HG02943 (cell line): ENCODE measurements around the gene SYNE4.
"Not testable (repeated sequence)": the region's sequence is repeated elsewhere in the genome, so short reads cannot be mapped to it uniquely, and the experiment has no call there.

Experiments used
- ATAC-seq: cut with Tn5 transposase; IDR thresholded peaks from one replicate; pipeline ENCODE4 v1.9.1; 2021; ENCODE audit warnings: mild to moderate bottlenecking, low read depth, moderate library complexity; ENCODE audit not compliant: unreplicated experiment

Gene SYNE4

DNA sequence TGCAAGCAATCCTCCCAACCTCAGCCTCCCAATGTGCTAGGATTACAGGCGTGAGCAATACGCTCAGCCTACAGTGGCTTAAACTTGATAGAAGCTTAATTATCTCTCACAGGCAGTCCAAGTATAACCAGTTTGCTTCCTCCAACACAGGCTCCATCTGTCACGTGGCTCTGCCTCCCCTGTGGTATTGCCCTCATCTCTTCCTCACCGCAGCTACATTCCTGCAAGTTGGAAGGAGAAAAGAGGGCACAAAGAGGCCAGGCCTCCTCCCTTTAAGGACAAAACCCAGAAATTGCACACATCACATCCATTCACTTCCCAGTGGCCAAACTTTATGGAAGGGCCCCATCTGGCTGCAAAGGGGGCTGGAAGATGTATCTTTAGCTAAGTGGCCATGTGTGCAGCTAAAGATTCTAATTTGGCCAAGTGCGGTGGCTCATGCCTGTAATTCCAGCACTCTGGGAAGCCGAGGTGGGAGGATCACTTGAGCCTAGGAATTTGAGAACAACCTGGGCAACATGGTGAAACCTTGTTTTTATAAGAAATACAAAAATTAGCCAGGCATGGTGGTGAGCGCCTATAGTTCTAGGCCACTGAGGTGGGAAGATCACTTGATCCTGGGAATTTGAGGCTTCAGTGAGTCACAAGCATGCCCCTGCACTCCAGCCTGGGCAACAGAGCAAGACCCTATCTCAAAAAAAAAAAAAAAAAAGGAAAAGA lies 16.7 kb downstream of the SYNE4 start:
- ATAC-seq: no peak

DNA sequence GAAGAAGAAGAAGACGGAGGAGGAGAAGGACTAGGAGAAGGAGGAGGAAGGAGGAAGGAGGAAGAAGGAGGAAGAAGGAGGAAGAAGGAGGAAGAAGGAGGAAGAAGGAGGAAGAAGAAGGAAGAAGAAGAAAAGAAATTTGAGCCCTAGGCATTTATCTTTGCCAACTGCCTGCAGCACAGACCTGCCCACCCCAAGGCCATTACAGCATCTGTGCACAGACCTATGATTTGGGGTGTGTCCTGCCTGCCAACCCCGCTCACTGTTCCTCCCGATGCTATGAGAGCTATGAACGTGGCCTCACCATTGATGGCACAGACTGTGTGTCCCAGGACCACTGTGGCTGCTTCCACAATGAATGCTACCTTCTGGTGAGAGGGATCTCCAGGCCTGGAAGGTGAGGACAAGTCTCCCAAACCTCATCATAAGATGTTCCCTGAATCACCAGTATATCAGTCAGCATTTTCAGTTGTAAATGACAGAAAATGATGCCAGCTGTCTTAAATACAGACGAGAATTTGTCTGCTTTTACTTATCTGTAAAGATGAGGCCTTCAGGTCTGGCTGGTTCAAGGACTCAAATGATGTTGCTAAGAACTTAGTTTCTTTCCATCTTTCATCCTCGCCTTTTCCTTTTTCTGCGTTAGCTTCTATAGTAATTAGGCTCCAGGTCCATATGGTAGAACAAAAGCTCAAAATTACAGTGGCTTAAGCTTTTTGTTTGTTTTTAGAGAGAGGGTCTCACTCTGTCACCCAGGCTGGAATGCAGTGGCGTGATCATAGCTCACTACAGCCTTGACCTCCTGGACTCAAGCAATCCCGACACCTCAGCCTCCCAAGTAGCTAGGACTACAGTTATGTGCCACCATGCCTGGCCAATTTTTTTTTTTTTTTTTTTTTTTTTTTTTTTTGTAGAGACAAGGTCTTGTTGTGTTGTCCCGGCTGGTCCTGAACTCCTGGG lies 17.6 kb downstream of the SYNE4 start:
- no peak for ATAC-seq

DNA sequence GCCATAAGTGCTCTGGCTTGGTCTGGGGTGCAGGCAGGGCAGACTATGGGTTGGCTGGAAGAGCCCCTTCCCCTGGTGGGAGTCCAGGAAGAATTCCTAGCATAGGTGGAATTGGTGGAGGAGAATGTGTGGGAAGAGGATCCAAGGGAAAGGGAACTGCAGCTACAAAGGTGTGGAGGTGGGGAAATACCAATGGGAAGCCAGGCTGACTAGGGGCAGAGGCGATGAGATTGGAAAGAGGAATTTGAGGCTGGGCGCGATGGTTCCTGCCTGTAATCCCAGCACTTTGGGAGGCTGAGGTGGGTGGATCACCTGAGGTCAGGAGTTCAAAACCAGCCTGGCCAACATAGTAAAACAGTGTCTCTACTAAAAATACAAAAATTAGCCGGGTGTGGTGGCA lies 18.5 kb downstream of the SYNE4 start:
- no peak for ATAC-seq

DNA sequence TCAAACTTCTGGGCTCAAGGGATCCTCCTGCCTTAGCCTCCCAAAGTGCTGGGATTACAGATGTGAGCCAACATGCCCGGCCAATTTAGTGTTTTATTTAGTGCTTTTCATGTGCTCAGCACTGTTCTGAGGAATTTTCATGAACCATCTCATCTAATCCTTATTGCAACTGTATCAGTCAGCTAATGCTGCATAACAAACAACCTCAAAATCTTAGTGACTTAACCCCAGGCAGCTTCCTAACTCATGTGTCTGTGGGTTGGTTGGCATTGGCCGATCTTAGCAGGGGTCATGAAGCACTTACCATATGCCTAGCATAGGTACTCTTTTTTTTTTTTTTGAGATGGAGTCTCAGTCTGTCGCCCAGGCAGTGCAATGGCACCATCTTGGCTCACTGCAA lies 19.8 kb downstream of the SYNE4 start:
- ATAC-seq: no peak

DNA sequence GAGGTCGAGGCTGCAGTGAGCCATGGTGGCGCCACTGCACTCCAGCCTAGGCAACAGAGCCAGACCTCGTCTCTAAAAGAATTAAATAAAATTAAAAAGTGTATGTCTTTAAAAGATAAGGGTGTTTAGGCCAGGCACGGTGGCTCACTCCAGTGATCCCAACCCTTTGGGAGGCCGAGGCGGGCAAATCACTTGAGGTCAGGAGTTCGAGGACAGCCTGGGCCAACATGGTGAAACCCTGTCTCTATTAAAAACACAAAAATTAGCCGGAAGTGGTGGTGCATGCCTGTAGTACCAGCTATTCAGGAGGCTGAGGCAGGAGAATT lies 21.1 kb downstream of the SYNE4 start:
- ATAC-seq: no peak

DNA sequence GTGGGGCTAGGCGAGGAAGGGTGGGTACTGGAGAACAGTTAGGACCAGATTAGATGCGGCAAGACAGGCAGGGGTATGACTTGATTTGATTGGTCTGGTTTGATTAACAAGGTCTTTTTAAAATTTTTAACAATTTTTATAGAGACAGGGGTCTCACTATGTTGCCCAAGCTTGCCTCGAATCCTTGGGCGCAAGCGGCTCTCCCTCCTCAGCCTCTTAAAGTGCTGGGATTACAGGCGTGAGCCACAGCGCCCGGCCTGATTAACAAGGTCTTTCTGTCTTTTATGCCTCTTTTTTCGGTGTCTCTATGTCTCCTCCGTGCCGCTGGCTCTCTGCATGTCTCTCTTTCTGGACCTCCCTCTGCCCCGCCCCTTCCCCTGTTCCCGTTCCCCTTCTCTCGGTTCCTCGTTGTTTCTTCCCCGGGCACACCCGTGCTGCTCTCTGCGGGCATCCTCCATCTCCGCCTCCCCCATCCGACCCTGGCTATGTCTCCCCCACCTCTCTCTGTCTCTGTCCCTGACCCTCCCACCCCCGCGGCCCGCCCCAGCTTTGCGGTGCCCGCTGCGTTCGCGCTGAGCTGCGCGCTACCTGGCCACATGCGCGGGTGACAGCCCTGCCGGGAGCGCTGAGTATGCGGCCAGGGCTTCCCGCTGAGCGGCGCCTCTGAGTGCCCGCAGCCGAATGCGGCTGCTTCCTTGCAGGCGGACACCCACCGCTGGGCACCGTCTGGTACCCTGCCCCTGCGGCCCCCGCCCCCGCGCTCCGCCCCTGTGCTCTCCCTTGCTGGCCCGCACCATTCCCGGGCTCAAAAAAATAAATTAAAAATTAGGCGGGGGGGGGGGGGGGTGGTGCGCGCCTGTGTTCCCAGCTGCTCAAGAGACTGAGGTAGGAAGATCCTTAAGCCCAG lies 21.7 kb downstream of the SYNE4 start:
- no peak for ATAC-seq

DNA sequence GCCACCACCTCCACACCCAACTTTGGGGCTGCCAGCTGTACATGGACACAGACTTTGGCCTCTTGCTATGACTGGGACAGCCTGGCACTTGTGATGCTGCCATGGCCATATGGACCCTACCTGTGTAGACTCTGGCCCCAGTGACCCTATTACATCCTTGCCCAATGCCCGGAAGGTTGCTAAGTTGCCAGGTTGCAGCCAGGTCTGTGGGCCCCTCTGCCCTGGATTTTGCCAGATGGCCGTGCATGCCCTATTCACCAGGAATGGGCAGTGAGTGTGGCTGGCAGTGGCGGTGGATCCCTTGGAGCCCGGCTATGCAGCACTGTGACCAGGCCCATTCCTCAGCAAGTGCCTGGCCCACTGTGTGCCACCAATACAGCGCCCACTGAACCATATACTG lies 22.5 kb downstream of the SYNE4 start:
- no peak for ATAC-seq

DNA sequence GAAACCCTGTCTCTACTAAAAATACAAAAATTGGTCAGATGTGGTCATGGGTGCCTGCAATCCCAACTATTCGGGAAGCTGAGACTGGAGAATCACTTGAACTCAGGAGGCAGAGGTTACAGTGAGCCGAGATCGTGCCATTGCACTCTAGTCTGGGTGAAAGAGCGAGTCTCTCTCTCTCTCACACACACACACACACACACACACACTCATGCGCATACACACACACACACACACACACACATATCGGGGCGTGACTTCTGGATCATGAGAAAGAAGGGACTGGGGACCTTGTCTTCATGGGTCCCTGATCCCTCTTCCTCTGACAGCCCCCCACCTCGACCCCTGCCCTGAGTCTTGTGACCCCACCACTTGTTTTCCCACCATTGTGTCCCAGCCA lies 25.4 kb downstream of the SYNE4 start:
- no peak for ATAC-seq

DNA sequence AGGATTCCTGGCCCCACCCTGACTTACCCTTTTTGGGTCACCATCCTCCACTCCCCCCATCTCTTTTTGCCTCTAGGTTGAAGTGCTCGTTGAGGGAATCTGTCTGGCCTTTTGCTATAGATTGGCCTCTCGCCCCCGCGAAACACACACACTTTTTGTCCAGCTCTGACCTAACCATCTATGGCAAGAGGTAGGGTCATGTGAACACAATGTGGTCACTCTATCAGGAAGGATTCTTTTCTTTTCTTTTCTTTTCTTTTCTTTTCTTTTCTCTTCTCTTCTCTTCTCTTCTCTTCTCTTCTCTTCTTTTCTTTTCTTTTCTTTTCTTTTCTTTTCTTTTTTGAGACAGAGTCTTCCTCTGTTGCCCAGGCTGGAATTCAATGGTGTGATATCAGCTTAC lies 27.6 kb downstream of the SYNE4 start:
- not testable (repeated sequence) for ATAC-seq

DNA sequence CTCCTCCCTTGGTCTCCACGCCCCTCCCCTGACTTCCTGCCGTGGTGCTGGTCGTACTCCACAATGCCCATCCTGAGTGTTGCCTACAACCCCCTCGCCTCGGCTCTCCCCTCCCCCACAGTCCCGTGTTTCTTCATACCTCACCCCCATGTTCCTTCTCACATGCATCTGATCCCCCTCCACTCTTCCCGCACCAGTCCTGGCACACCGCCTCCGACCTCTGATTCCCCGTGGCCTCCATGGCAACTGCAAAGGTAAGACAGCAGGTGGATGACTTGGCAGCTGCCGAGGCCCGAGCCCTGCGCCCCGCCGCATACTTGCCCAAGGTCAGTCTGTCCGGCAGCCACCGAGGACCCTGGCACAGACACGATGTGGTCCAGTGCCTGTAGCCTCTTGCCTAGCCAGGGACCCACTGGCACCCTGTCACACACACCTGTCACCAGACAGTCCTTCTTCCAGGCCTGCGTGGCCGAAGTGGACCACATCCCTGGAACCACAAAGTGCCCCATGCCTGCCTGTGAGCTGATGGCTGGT lies 29.7 kb downstream of the SYNE4 start:
- ATAC-seq: no peak

DNA sequence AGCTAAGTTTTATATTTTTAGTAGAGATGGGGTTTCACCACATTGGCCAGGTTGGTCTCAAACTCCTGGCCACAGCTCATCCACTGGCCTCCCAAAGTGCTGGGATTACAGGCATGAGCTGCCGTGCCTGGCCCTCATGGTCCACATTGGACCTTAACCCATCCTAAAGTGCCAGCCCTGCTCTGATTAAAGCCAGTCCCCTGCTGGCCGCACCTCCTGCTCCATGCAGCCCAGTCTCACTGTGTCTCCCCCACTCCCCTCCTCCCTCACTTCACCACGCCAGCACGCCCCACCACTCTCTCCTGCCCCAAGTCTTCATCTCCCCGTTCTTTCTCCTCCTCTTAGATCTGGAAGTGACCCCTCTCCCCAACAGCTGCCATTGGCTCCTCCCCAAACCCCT lies 30.3 kb downstream of the SYNE4 start:
- ATAC-seq: no peak

DNA sequence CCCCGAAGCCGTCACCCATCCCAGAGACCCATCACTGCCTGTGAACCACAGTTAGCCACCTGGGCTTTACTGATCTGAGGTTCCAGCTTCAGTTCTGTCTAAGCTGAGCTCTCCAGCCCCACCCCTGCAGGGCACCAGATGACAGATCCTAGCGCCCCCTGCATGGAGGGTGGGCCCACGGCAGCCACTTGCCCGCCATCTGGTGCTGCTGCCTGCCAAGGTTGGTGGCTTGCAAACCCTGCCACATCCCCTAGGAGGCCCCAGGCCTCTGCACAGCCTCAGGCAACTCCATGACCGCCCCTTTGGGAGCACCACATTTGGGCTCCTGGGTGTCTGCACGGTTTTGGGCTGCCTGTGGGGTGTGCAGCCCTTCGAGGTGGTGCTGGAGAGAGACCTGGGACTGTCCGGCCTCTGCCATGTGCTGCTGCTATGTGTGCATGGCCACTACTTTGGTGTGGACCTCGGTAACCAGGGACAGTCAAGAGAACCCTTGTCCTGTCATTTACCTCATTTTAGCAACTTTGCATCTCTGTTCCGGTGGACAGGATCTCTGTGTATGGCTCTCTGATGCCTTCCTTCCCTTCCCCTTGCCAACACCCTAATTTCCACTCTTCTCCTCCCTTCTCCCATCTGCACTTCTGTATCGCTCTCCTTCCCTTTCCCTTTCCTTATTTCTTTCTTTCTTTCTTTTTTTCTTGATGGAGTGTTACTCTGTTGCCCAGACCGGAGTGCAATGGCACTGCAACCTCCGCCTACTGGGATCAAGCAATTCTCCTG lies 31.0 kb downstream of the SYNE4 start:
- no peak for ATAC-seq

DNA sequence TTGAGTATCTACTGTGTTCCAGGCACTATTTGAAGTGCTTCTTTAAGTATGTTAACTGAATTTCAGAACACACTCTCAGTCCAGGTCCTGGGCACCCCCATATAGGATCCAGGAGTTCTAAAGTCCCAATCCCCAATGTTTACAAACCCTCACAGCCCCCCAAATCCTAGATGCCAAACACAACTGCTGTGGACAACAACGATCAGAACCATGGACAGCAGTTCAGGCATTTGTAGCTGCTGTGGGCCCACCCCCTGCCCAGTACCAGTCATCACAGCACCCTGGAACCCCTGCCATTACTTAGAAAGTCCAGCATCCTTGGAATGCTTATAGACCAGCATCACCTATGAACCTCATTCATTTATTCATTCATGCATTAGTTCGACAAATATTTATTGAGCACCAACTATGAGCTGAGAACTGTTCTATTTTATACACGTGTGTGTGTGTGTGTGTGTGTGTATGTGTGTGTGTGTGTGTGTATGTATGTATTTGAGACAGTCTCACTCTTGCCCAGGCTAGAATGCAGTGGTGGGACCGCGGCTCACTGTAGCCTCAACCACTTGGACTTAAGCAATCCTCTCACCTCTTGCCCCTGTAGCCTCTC lies 32.9 kb downstream of the SYNE4 start:
- no peak for ATAC-seq

DNA sequence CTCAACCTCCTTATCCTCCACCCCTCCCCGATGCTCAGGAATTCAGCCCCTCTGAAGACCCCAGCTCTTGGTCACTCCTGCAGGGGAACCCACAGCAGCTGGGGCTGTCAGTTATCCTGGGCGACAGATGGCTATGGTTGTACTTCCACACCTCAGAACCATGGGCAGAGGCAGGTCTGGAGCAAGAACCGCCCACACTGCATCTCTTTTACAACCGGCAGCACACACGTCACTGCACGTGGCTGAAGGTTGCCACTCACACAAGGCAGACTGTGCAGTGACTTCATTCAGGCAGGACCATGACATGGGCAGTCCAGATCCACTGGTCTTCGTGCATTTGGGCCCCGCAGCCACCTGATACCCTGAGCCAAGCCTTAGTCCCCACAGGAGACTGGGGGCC lies 35.1 kb downstream of the SYNE4 start:
- ATAC-seq: no peak

DNA sequence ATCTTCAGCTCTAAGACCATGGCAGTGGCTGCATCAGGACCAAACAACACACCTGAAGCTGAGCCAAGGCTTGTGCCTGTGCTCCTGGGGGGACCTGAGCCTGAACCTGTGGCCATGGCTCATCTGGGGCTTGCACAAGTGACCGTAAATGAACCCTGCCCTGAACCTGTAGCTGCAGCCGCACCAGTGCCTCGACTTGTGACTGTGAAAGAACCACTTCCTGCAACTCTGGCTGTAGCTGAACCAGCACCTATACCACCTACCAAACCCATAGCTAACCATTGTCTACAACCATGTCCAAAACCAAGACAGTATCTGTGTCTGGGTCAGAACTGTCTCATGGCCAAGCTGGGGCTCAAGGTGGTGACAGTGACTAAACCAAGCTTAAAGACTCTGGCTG lies 41.8 kb downstream of the SYNE4 start:
- ATAC-seq: no peak

DNA sequence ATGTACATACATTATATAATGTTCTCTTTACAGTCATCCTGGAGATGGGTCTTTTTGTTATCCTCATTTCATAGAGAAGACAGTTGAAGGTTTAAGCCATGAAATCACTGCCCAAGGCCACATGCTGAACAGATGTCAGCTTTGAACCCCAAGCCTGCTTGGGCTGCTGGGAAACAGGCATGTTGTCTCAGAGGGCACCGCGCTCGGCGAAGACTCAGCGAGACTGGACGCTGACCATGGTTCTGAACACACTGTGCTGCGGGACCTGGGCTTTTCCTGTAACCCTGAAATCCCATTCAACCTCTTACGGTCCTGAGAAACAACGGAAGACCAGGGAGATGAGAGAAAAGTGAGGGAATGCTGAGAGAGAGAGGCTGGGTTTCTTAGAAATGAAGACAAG lies 45.1 kb downstream of the SYNE4 start:
- no peak for ATAC-seq

DNA sequence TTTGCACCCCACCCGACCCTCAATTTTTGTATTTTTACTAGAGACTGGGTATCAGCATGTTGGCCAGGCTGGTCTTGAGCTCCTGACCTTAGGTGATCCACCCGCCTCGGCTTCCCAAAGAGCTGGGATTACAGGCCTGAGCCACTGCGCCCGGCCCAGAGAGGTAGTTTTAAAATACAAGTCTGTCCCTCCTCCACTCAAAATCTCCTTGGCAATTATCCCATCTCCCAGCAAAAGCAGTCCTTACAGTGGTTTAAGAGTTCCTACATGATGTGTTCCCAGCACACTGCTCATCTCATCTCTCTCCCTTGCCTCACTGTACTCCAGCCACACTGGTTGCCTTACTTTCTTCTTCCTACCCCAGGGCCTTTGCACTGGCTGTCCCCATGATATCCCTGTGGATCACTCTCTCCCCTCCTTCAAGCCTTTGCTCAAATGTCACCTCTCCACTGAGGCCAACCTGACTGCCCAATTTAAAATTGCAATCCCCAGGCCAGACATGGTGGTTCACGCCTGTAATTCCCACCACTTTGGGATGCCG lies 48.1 kb downstream of the SYNE4 start:
- ATAC-seq: no peak

DNA sequence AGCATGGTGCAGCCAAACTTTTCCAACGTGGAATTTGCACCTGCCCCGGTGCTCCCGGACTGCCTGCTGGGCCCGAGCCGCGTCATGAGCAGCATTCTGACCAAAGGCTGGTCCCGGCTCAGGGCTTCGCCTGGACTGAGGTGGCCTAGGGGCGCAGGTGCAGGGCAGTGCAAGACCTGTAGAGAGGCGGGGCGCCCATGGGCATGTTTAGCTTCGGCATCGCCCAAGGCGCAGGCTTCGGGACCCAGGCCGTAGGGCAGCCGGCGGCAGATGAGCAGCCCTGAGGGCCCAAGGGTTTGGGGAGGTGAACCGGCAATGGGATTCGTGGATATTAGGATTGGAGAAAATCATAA lies 48.7 kb downstream of the SYNE4 start:
- no peak for ATAC-seq
